T47D (cell line): ENCODE measurements around the gene PPEF2.
"Not testable (repeated sequence)": the region's sequence is repeated elsewhere in the genome, so short reads cannot be mapped to it uniquely, and the experiment has no call there.

Experiments used
- DNase-seq, 2 experiments: peaks; one replicate each; pipeline versions ENCODE4 v3.0.0 to v3.0.0-alpha.2; 2011 to 2012; ENCODE audit warnings: low read depth in 1 of 2, low spot score in 1 of 2
- JUND ChIP-seq: IDR thresholded peaks from 2 replicates; pipeline ENCODE4 v1.6.1; 2012; ENCODE audit warnings: low read depth
- in situ Hi-C: cut with HindIII; loops from 2 replicates; pipeline ENCODE4 v1.10.0; 2016; ENCODE audit warnings: low sequenced_read_pairs, low pct_unique_long_range_greater_than_20kb

Gene PPEF2, protein sequence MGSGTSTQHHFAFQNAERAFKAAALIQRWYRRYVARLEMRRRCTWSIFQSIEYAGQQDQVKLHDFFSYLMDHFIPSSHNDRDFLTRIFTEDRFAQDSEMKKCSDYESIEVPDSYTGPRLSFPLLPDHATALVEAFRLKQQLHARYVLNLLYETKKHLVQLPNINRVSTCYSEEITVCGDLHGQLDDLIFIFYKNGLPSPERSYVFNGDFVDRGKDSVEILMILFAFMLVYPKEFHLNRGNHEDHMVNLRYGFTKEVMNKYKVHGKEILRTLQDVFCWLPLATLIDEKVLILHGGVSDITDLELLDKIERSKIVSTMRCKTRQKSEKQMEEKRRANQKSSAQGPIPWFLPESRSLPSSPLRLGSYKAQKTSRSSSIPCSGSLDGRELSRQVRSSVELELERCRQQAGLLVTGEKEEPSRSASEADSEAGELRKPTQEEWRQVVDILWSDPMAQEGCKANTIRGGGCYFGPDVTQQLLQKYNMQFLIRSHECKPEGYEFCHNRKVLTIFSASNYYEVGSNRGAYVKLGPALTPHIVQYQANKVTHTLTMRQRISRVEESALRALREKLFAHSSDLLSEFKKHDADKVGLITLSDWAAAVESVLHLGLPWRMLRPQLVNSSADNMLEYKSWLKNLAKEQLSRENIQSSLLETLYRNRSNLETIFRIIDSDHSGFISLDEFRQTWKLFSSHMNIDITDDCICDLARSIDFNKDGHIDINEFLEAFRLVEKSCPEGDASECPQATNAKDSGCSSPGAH

DNA sequence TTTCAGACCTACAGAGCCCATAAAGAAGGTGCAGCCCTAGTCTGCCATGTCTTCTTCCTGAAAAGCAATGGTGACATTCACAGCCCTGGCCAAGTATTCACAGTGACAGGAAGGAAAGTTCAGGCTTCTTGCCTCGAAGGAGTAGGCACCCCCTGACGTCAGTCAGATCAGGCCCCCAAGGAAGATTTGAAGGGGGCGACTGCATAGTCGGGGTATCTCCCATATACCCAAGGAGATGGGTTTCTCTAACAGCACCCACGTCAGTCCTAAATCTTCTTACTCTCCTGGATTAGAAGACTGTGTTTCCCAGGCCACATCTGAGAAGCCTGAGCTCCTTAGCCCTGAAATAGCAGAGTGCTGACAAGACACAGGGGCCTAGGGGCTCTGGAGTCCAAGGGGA lies at the start of gene PPEF2:
Gene PPEF2 (minus strand): TSS at position 101 of the 400 bp plus-strand sequence. CDS start 6,127 bp downstream, outside the sequence.
- in situ Hi-C loops, result no loop called here
- TF ChIP-seq JUND, result no peak
- DNase-seq, result no peak

DNA sequence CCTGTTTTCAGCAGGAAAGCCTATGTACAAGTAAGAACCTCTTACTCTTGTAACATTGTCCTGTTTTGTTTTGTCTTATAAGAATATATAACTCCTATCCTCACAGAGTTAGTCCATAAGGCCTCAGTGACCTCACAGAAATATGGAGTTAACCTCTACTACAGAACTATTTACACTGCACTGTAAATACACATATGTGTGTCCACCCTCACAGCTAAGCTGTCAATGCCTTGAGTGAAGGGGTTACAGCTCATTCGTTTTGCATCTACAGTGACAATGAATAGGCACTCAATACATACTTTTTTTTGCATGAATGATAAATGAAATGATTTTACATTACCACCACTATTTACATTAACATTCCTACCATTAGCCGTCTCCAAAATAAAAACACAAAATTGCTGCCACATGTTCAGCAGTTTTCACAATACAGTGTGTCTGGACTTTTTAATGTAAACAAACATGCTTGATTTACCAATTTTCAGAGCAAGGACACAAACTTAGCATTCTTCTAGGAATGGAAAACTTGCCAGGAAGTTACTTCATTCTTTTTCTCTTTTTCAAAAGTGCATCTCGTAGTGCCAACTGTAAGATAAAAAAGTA lies 48.1 kb upstream of the PPEF2 start:
- no peak for TF ChIP-seq JUND
- no peak for DNase-seq
- in situ Hi-C loops, result no loop called here

DNA sequence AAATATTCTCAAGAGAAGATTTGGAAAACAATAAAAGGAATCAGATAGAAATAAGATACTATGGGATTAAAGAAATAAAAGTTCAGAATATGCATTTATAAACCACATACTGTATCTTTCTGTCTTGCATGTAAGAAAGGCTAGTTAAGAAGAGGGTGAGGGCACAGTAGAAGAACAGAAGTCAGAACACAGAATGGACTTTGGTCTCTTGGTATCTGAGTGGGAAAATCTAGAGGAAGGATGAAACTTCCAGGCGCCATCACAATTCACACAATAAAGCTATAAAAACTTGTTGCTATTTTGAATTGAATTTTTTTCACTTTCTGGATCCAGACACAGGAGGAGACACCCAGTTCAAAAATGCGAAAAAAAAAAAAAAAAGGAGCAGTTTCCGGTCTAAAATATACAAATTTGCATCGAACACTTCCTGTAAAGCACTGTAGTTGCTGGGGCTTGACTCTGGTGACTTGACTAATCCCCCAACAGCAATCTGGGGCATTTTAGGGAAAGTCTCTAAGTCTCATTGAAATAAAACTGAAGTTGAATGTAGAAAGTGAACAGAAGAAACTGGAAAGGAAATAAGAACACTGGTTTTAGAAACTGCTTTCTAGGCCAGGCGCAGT lies 46.7 kb upstream of the PPEF2 start:
- in situ Hi-C loops, result no loop called here
- no peak for DNase-seq
- TF ChIP-seq JUND, result no peak

DNA sequence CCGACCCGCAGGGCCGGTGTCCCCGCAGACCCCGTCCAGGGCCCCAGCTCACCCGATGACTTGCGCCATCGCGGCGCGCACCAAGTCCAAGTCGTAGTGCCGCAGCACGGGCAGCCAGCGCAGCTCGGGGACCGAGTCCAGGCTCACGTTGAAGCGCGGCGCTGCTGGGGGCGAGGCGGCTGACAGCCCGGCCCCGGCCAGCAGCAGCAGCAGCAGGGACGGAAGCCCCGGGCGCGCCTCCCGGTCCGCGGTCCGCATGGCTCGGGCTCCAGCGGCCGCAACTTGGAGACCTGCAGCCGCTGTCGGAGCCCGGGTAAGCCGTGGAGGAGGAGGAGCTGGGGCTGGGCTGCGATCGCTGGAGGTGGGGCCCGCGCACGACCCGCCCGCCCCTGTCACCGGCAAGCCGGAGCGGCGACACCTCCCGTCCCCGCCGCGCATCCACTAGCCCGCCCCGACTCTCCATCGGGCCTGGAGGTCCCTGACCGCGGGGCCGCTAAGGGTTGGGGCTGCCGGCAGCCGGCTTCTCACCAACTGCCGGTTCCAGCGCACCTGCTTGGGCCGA lies 38.5 kb upstream of the PPEF2 start, which contains the start of gene NAAA:
Gene NAAA (minus strand): TSS at position 322 of the 562 bp plus-strand sequence. CDS start 64 bp downstream, at position 258.
- no peak for TF ChIP-seq JUND
- in situ Hi-C loops, result no loop called here
- peak; percentile 78 to 85 for DNase-seq

DNA sequence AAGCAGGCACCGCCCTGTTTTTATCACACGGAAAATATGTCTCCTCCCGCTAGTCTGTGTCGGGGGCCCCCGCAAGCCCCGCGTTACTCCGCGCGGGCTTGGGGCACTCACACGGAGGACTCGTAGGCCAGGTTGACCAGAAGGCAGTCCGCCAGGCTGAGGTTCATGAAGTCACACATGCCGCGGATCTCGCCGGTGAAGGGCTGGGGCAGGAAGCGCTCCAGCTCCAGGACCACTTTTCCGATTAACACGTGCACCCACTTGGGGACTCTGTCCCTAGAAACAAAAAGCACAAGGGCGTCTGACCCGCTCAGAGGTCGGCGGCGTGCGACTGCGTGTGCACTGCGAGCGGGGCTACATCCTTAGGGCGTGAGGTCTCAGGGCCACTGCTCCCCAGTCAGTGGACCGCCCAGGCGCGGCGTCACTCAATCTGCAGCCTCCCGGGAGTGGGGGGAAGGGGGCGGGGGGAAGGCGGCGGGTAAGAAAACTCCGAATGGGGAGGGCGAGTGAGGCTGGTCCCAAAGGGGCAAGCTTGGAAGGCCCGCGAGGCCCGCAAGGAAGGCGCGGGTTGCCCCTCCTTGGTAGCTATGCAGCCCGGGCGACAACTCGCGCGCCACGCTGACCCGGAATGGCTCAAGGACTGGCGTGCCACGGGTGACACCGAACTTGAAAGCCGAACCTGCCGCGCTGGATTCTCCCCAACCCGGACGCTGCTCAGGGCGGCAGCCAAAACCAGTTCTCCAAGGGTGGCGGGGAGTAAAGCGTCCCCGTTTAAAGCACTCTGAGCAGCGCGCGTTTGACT lies 37.8 kb upstream of the PPEF2 start:
- in situ Hi-C loops, result no loop called here
- peak; percentile 81 for DNase-seq
- TF ChIP-seq JUND, result no peak

DNA sequence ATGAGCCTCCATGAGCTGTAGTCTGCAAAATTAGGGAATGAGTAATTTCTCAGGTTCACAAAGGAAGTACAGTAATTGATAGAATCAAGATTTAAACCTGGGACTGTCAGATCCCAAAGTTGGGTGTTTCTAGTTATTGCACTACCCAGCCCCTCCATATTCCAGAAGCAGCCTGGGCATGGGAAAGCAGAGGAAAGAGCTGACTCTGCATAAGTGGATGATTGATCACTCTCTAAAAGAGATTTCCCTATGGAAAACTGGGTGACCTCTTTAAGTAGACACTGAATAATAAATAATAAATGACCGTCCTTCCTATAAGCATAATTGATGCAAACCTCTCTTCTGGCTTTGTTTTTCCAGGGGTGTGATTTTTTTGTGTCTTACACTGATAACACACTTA lies 33.4 kb upstream of the PPEF2 start:
- in situ Hi-C loops, result no loop called here
- TF ChIP-seq JUND, result no peak
- no peak for DNase-seq

DNA sequence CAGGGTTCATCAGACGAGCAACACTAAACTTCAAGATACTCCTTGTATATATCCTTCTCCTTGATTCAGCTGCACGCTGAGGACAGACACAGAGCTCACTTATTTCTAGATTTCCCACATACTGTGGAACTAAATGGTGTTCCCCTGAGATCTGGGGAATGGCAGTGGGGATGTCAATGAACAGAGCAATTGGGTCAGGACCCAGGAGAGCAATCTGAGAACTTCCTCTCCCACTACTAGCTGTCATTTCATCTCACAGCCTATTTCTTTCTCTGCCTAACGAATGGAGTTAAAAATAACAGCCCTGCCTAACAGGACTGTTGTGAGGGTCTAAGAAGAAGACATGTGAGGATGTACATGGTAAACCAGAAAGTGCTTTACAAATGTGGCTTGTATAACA lies 27.9 kb upstream of the PPEF2 start:
- TF ChIP-seq JUND, result no peak
- in situ Hi-C loops, result no loop called here
- DNase-seq, result no peak

DNA sequence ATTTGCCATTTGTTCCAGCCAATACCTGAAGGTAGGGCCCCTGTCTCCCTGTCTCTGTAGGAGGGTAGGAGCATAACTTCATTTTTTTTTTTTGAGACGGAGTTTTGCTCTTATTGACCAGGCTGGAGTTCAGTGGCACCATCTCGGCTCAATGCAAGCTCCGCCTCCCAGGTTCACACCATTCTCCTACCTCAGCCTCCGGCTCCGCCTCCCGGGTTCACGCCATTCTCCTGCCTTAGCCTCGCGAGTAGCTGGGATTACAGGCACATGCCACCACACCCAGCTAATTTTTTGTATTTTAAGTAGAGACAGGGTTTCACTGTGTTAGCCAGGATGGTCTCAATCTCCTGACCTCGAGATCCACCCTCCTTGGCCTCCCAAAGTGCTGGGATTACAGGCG lies 22.7 kb upstream of the PPEF2 start:
- DNase-seq, in situ Hi-C loops: not testable (repeated sequence)

DNA sequence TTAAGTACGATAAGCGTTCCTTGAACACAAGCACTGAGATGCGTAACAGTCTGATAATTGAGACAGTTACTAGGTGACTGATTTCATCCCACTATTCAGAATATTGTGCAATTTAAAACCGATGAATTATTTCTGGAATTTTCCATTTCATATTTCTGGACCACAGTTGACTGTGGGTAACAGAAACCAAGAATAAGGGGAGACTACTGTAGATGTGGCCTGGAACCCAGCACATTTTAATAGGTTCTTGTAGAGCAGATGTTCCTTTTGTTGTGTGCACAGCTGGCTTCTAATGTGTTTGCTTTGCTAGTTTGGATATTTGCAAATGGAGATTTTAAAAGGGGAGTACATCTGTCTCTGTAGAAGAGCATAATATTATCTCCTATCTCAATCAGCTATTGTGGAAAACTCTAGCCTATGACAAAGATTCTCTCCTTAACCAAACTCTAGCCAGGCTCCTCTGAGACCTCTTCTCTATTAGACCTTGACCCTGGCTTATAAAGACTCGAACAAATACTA lies 22.1 kb upstream of the PPEF2 start:
- in situ Hi-C loops, result no loop called here
- TF ChIP-seq JUND, result no peak
- no peak for DNase-seq

DNA sequence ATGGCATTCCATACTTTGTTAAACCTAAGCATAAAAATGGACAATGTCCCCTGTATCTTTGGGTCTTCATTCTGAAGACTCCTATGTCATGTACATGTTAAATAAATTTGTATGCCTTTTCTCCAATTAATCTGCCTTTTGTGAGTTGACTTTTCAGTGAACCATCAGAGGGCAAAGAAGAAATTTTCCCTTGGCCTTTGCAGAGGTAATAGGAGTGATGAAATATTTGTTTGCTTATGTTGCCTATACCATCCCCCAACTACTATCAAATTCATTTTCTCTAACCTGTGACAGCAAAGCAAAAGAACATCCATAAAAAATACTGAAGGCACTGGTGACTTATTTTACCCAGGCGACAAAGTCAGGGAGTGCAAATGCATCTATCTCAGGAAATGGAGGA lies 20.3 kb upstream of the PPEF2 start:
- no peak for TF ChIP-seq JUND
- in situ Hi-C loops, result no loop called here
- DNase-seq, result no peak

DNA sequence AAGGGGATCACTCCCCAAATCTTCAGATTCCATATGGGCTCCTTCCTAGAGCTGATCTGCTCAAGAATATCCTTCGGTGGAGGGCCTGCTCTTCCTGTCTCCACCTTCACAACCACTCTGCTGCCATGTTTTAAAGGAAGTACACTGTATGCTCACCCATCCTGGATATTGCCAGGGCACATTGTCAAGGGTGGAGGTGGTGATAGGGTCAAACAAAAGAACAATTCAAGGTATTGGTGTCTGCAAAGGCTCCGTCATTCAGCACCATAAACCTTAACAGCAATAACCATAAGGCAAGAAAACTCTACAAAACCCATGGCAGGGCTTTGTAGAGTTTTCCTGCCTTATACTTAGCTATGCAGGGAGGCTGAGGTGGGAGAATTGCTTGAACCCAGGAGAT lies 19.7 kb upstream of the PPEF2 start:
- in situ Hi-C loops, result no loop called here
- no peak for TF ChIP-seq JUND
- no peak for DNase-seq
